NCI-H526 treated with DMSO at 0.1 percent for 48 hours (cell line): Measurements from ENCODE around the gene FAM240A.

Experiments used
- DNase-seq: peaks from one replicate; lab custom pipeline; 2025; lab: John Stamatoyannopoulos, UW

Gene FAM240A

DNA sequence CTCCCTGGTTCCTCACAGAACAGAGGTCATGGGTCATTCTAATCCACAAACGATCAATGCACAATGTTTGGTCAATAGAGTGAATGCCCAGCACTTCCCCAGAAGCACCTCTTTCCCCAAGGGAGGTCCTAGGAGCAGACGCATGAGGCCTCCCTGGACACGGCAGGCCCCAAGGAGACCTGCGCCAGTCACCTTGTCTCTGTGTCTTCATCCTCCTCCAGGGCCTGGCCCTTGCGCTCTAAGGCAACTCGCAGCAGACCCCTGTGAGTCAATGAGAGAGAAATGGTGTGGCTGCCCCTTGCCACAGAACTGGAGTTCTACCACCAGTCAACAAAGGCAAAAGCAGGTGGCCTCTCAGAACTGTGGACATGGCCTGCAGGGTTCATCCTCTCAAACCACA, 63.1 kb downstream of the FAM240A start:
- DNase-seq: no peak
